GM06990 (cell line): Measurements from ENCODE around the gene MANSC1.
"Not testable (repeated sequence)": the region's sequence is repeated elsewhere in the genome, so short reads cannot be mapped to it uniquely, and the experiment has no call there.

Source experiments
- DNase-seq: peaks from one replicate; pipeline ENCODE4 v3.0.0-alpha.2; 2011; ENCODE audit not compliant: insufficient read length; ENCODE audit errors: extremely low read depth
- H3K27me3 ChIP-seq: replicated peaks from 2 replicates; pipeline ENCODE4 v1.6.0; 2011; ENCODE audit warnings: low read length; ENCODE audit not compliant: control insufficient read depth, insufficient read depth
- H3K36me3 ChIP-seq: 2 replicates; pipeline ENCODE4 v1.5.1; 2011; ENCODE audit warnings: low read length; ENCODE audit not compliant: control insufficient read depth, insufficient read depth
- H3K4me3 ChIP-seq: replicated peaks from 2 replicates; pipeline ENCODE4 v1.5.1; 2011; ENCODE audit warnings: low read depth, mild to moderate bottlenecking, control low read depth, low read length
- TF ChIP-seq, protein P1 (sequence below): IDR thresholded peaks from 2 replicates; pipeline ENCODE4 v1.5.1; 2011; ENCODE audit warnings: low read length, control low read depth, mild to moderate bottlenecking, inconsistent platforms; ENCODE audit not compliant: insufficient read depth, poor library complexity, severe bottlenecking

Gene MANSC1

DNA sequence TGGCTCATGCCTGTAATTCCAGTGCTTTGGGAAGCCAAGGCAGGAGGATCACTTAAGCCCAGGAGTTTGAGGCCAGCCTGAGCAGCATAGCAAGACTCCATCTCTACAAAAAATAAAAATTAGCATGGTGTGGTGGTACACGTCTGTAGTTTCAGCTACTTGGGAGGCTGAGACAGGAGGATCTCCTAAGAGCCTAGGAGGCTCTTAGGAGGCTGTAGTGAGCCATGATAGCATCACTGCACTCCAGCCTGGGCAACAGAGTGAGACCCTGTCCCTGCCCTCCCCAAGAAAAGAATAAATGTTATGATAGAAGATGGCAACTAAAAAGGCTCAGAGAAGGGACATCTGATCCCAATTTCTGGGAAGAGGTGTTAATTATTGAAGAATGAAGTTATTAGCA is 3.2 kb upstream of the MANSC1 start:
- no peak for DNase-seq
- no peaks in the 10 kb centered on the region; the same call in 1 of the 2 replicates for H3K27me3 ChIP-seq
- H3K4me3 ChIP-seq: no peak overlapping the region
- TF ChIP-seq, protein P1, sequence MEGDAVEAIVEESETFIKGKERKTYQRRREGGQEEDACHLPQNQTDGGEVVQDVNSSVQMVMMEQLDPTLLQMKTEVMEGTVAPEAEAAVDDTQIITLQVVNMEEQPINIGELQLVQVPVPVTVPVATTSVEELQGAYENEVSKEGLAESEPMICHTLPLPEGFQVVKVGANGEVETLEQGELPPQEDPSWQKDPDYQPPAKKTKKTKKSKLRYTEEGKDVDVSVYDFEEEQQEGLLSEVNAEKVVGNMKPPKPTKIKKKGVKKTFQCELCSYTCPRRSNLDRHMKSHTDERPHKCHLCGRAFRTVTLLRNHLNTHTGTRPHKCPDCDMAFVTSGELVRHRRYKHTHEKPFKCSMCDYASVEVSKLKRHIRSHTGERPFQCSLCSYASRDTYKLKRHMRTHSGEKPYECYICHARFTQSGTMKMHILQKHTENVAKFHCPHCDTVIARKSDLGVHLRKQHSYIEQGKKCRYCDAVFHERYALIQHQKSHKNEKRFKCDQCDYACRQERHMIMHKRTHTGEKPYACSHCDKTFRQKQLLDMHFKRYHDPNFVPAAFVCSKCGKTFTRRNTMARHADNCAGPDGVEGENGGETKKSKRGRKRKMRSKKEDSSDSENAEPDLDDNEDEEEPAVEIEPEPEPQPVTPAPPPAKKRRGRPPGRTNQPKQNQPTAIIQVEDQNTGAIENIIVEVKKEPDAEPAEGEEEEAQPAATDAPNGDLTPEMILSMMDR: no peak
- no peaks in the 10 kb centered on the region for H3K36me3 ChIP-seq

DNA sequence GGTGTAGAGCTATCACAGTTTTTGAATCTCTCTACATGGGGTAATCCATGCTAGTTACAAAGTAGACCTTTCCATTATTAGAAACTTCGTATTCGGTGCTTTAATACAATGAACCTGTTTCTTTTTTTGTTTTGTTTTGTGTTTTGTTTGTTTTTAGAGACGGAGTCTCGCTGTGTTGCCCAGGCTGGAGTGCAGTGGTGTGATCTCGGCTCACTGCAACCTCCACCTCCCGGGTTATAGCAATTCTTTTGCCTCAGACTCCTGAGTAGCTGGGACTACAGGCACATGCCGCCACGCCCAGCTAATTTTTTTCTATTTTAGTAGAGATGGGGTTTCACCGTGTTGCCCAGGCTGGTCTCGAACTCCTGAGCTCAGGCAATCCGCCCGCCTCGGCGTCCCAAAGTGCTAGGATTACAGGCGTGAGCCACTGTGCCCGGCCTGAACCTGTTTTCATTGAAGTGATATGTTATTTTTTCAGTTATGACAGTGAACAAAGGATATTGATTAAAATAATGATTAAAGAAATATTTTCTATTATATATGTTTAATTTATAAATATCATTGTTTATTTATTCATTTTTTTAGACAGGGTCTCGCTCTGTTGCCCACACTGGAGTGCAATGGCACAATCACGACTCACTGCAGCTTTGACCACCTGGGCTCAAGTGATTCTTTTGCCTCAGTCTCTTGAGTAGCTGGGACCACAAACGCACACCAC is 1.6 kb upstream of the MANSC1 start:
- DNase-seq, H3K27me3 ChIP-seq, H3K36me3 ChIP-seq, H3K4me3 ChIP-seq: not testable (repeated sequence)

DNA sequence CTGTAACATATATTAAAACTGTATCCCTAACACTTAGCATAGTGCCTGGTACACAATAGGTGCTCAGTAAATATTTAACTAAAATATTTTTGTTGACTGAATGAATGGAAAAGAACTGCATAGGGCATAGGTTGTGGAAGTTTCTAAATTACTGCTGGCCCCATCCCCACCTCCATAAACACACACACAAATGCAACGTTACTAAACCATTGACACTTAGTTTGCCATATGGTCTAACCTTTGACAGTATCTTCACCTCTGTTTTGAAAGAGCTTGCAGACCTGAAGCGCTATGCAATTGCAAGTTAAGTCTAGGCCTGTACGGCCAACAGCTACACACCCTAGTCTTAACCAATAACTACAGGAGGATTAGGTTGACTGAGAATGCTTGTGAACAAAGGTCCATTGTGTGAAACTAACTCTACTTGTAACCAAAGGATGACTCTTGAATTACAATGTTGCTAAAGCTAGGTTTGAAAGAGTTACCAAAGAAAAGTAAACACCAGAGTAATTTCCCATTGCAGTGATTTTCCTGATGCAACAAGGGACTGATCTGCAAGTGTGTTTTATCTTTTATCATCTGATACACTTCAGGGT is 924 bp upstream of the MANSC1 start:
- Histone ChIP-seq H3K4me3 (no peak overlapping the region), H3K36me3 (no peaks in the 10 kb centered on the region), H3K27me3 (no peaks in the 10 kb centered on the region; the same call in 1 of the 2 replicates)
- TF ChIP-seq, protein P1: no peak
- no peak for DNase-seq

DNA sequence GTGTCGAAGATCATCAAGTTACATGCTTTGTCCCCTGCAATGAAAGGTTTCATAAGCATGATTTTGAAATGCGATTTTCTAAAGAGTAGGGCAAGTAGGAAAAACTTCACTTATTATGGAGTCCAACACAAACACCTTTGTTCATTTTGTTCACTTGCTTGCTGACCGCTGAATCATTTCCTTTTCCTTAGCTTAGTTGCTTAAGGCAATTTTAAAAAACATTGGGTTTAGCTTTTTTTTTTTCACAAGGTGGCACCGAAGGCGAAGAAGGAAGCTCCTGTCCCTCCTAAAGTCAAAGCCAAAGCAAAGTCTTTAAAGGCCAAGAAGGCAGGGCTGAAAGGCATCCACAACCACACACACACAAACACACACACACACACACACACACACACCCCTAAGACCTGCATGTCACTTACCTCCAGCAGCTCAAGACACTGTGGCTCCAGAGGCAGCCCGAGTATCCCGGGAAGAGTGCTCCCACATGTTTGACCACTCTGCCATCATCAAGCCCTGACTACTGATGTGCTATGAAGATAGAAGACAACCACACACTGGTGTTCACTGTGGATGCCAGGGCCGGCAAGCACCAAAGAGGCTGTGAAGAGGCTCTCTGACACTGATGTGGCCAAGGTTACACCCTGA is 11.4 kb downstream of the MANSC1 start:
- Histone ChIP-seq H3K4me3 (no peak overlapping the region), H3K27me3 (no peaks in the 10 kb centered on the region), H3K36me3 (no peaks in the 10 kb centered on the region)
- TF ChIP-seq, protein P1: no peak
- no peak for DNase-seq

DNA sequence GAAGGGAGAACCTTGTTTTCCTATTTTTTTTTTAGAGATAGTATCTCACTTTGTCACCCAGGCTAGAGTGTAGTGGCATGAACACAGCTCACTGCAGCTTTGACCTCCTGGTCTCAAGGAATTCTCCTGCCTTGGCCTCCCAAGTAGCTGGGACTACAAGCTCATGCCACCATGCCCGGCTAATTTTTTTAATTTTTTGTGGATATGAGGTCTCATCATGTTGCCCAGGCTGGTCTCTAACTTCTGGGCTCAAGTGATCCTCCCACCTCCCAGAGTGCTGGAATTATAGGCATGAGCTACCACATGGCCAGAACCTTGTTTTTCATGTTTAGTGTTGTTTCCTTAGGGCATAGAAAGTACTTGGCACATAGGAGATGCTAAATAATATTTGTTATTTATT is 13.5 kb downstream of the MANSC1 start:
- H3K27me3 ChIP-seq: no peaks in the 10 kb centered on the region
- H3K36me3 ChIP-seq: no peaks in the 10 kb centered on the region
- H3K4me3 ChIP-seq: no peak overlapping the region
- TF ChIP-seq, protein P1: no peak
- DNase-seq: no peak

DNA sequence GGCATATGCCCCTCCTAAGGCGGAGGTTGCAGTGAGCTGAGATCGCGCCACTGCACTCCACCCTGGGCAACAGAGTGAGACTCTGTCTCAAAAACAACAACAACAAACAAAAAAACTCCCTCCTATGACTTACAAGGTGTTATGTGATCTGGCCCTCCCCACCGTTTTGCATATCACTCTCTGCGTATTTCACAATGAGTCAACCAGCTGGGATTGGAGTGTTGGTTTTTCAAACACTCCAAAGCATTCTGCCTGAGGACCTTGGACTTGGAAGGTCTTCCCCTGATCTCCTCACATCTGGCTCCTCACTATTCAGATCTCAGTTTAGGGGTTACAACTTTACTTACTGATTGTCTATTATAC is 14.0 kb downstream of the MANSC1 start:
- Histone ChIP-seq H3K27me3 (no peaks in the 10 kb centered on the region), H3K4me3 (no peak overlapping the region), H3K36me3 (no peaks in the 10 kb centered on the region)
- TF ChIP-seq, protein P1: no peak
- DNase-seq: peak; percentile 22
